Measurements from ENCODE around the gene BICRA. TPM values are rescaled to one million over a fixed set of nuclear protein-coding genes. Genes with fewer than 3 reads are reported as not detected.

Gene BICRA
- total and polyA plus RNA-seq, 2 of the 4 experiments (the other 2 are of a cell fraction): 1.8 to 3.5 TPM

DNA sequence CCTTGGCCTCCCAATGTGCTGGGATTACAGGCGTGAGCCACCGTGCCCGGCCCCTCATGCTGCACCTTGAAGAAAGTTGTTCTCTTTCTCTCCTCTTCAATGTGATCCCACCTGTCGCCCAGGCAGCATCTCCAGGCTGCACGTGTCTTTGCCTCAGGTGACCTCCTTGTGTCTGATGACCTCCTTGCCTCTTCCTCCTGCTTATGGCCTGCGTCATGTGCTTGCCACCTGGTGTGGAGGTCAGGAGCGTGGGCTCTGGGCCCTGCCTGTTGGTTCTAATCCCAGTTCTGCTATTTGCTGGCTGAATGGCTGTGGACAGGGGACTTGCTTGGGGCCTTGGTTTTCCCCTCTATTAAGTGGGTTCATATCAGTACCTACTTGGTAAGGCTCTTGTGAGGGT is 6.3 kb downstream of the BICRA start:
- peaks cover 26% of the 10 kb centered on the region for H3K4me1 ChIP-seq (ENCODE audit: control insufficient read depth, insufficient read depth, low read length)
- TF ChIP-seq FOS (IDR thresholded peaks at IDR 0.05; ENCODE audit: low read depth, low read length): no peak
- ATAC-seq (ENCODE audit: low read depth) (no peak), DNase-seq (no peak)
- no TSS peak for BruUV-seq (replicated peaks)
- in situ Hi-C loops (cut with MboI; ENCODE audit: low sequenced_read_pairs): no loop called here
- H3K79me1 ChIP-seq (ENCODE audit: low read depth in 1 of 2, low read length in 2 of 2): peaks cover 11 to 94% of the 10 kb centered on the region in 2 experiments
- dilution Hi-C loops (cut with HindIII; ENCODE audit: low sequenced_read_pairs, unreplicated experiment): no loop called here
- CTCF ChIA-PET: no interaction called here
- no peak overlapping the region for H3K9ac ChIP-seq (ENCODE audit: low read depth, low read length)
- H3K23ac ChIP-seq (ENCODE audit: low read depth, low read length): no peak overlapping the region
- no peak overlapping the region for H2BK15ac ChIP-seq (ENCODE audit: low read depth, low read length)
- intact Hi-C loops (cut with micrococcal nuclease): no loop called here
- H3K4me2 ChIP-seq (ENCODE audit: low read depth, low read length): no peak overlapping the region
- no peak overlapping the region for H4K91ac ChIP-seq (ENCODE audit: insufficient read depth, low read depth, low read length)
- H2BK20ac ChIP-seq (ENCODE audit: low read depth, low read length): no peak overlapping the region
- peaks cover 15% of the 10 kb centered on the region for H3K36me3 ChIP-seq (ENCODE audit: control insufficient read depth, insufficient read depth, low read length)
- no peak overlapping the region for H3K4ac ChIP-seq (ENCODE audit: low read depth, low read length)
- POLR2A ChIA-PET (ENCODE audit: unreplicated experiment): no interaction called here
- no peak overlapping the region for H3K18ac ChIP-seq (ENCODE audit: low read depth, low read length)
- H3K4me3 ChIP-seq (ENCODE audit: insufficient read depth, low read depth, low read length): no peak overlapping the region
- no peak overlapping the region for H4K5ac ChIP-seq (ENCODE audit: low read depth, low read length)
- no peak overlapping the region for H2AK5ac ChIP-seq (ENCODE audit: low read depth, low read length)
- peaks cover 100% of the 10 kb centered on the region for H4K20me1 ChIP-seq (ENCODE audit: insufficient read depth, low read length)
- WGBS, 2 experiments (ENCODE audit: extremely low coverage in 2 of 2, insufficient read length in 1 of 2): 76% methylated on average over 4 of the region's 7 CpGs; no CpG with 5 or more reads in 1 of the 2 experiments
- no peak overlapping the region for H2BK120ac ChIP-seq (ENCODE audit: low read depth, low read length)
- no peak overlapping the region for H2AFZ ChIP-seq (replicated peaks; ENCODE audit: low read length, poor library complexity)
- no peaks in the 10 kb centered on the region for H3K9me3 ChIP-seq (ENCODE audit: control insufficient read depth, insufficient read depth, low read length)
- no peak overlapping the region for H2AK9ac ChIP-seq (replicated peaks; ENCODE audit: low read depth, low read length, poor library complexity)
- H3K27ac ChIP-seq (ENCODE audit: insufficient read depth, low read length): no peak overlapping the region
- no peak overlapping the region for H4K8ac ChIP-seq (ENCODE audit: low read depth in 2 of 2, low read length in 2 of 2)
- no peak overlapping the region for H2BK5ac ChIP-seq (ENCODE audit: low read depth, low read length, poor library complexity, severe bottlenecking)
- H3K14ac ChIP-seq (replicated peaks; ENCODE audit: low read depth, low read length): no peak overlapping the region
- no peaks in the 10 kb centered on the region for H3K27me3 ChIP-seq (ENCODE audit: control insufficient read depth, insufficient read depth, low read length)
- H3K9me1 ChIP-seq (ENCODE audit: insufficient read depth, low read length): peaks cover 33% of the 10 kb centered on the region
- no peak overlapping the region for H3K56ac ChIP-seq (ENCODE audit: extremely low read depth, insufficient read depth, low read length)
